HCT116 (cell line): ENCODE results near the gene TENT5D.

Experiments
- ATF3 ChIP-seq: IDR thresholded peaks from 2 replicates; pipeline ENCODE4 v1.6.1; 2012
- CEBPB ChIP-seq: IDR thresholded peaks from 2 replicates; pipeline ENCODE4 v1.6.1; 2012; ENCODE audit warnings: low read depth
- CTCF ChIP-seq, 3 experiments: fragments of 200-600 bp in 1 of 3; sonication (generic) in 1 of 3; IDR thresholded peaks in 2 of 3; conservative IDR thresholded peaks in 1 of 3; 2 replicates each; pipeline ENCODE4 v1.5.1; 2012 to 2017; ENCODE audit warnings: low read depth in 2 of 3, low read length in 2 of 3, antibody characterized with exemption in 1 of 3, borderline replicate concordance in 1 of 3, control low read depth in 1 of 3, mild to moderate bottlenecking in 1 of 3, mixed read lengths in 1 of 3, mixed run types in 1 of 3, moderate library complexity in 1 of 3; ENCODE audit not compliant: insufficient read depth in 1 of 3
- MAX ChIP-seq: IDR thresholded peaks from 2 replicates; pipeline ENCODE4 v1.6.1; 2012
- POLR2A ChIP-seq: IDR thresholded peaks from 2 replicates; pipeline ENCODE4 v1.7.0; 2011; ENCODE audit warnings: borderline replicate concordance; ENCODE audit not compliant: insufficient read depth, insufficient read length; ENCODE audit errors: extremely low read depth
- POLR2AphosphoS5 ChIP-seq: IDR thresholded peaks from 2 replicates; pipeline ENCODE4 v1.6.1; 2011; ENCODE audit warnings: mild to moderate bottlenecking, low read depth, low read length, moderate library complexity
- SIN3A ChIP-seq: IDR thresholded peaks from 2 replicates; pipeline ENCODE4 v1.6.1; 2012; ENCODE audit warnings: low read depth
- TCF7L2 ChIP-seq: IDR thresholded peaks from 2 replicates; pipeline ENCODE4 v1.7.0; 2011; ENCODE audit warnings: borderline replicate concordance, inconsistent platforms; ENCODE audit not compliant: insufficient read depth, insufficient read length; ENCODE audit errors: extremely low read depth
- YY1 ChIP-seq: IDR thresholded peaks from 2 replicates; pipeline ENCODE4 v1.6.1; 2011; ENCODE audit warnings: low read length, low read depth, moderate library complexity, mild to moderate bottlenecking; ENCODE audit not compliant: insufficient replicate concordance; ENCODE audit errors: extremely low read depth
- ZNF274 ChIP-seq: fragments of 200-500 bp; sonication (Bioruptor generic); IDR thresholded peaks from 2 replicates; pipeline ENCODE4 v1.6.1; 2014; ENCODE audit warnings: mild to moderate bottlenecking, low read depth, low read length, inconsistent platforms

- TF ChIP-seq CTCF (IDR thresholded peaks at IDR 0.05 in 2 of 3, conservative IDR thresholded peaks at IDR 0.05 in 1 of 3; ENCODE audit: borderline replicate concordance in 1 of 3, insufficient read depth in 1 of 3, low read depth in 2 of 3, low read length in 2 of 3): no peak
- no peak for TF ChIP-seq TCF7L2
- no peak for TF ChIP-seq ZNF274
- no peak for TF ChIP-seq MAX
- TF ChIP-seq CEBPB: no peak
- no peak for TF ChIP-seq ATF3
- no peak for TF ChIP-seq POLR2AphosphoS5
- TF ChIP-seq POLR2A: no peak
- no peak for TF ChIP-seq SIN3A
- no peak for TF ChIP-seq YY1
These were observed 12.2 kb downstream of the TENT5D start for GRCh38 chrX:80432441-80432840.
